H1 (cell line): ENCODE data around the gene MYO1G. TPM values are rescaled to one million over a fixed set of nuclear protein-coding genes. Genes with fewer than 3 reads are reported as not detected.

ENCODE experiments used
- CTCF ChIA-PET: fragments of 300-600 bp; sonication (Branson Sonifier 250); formaldehyde crosslinking; loops from one replicate; lab custom pipeline; 2021; ENCODE audit not compliant: partially characterized antibody; lab: Charles Lee
- POLR2A ChIA-PET: fragments of 300-600 bp; sonication (Branson Sonifier 250); formaldehyde crosslinking; loops from one replicate; lab custom pipeline; 2021; ENCODE audit warnings: inconsistent platforms; ENCODE audit not compliant: partially characterized antibody; lab: Charles Lee
- DNase-seq, 2 experiments: peaks; one replicate each; pipeline versions ENCODE4 v3.0.0 to v3.0.0-alpha.2; 2010 to 2022; ENCODE audit warnings: low spot score in 2 of 2, low read depth in 1 of 2, mixed read lengths in 1 of 2
- FAIRE-seq: peaks from 2 replicates; lab custom pipeline; 2011; peaks lifted over from hg19 to GRCh38; lab: Jason Lieb, UNC
- H2AFZ ChIP-seq: 2 replicates; pipeline ENCODE4 v1.8.1; 2012; ENCODE audit warnings: low read length, inconsistent platforms
- H2AK5ac ChIP-seq: 2 replicates; pipeline ENCODE4 v1.6.1; 2013; ENCODE audit warnings: low read depth, low read length
- H2BK120ac ChIP-seq: replicated peaks from 2 replicates; pipeline ENCODE3; 2013; ENCODE audit warnings: low read depth, low read length, inconsistent platforms
- H2BK12ac ChIP-seq: 2 replicates; pipeline ENCODE4 v1.6.1; 2013; ENCODE audit warnings: low read depth, low read length
- H2BK15ac ChIP-seq: 2 replicates; pipeline ENCODE4 v1.6.1; 2013; ENCODE audit warnings: low read length
- H2BK20ac ChIP-seq: 2 replicates; pipeline ENCODE4 v1.6.1; 2013; ENCODE audit warnings: low read length
- H2BK5ac ChIP-seq: 2 replicates; pipeline ENCODE4 v1.6.1; 2013; ENCODE audit warnings: low read depth, low read length
- H3K14ac ChIP-seq: 2 replicates; pipeline ENCODE4 v1.6.1; 2013; ENCODE audit warnings: inconsistent platforms; ENCODE audit not compliant: insufficient read length
- H3K18ac ChIP-seq: 2 replicates; pipeline ENCODE4 v1.6.1; 2013; ENCODE audit warnings: low read length; ENCODE audit errors: extremely low read depth
- H3K23ac ChIP-seq: 2 replicates; pipeline ENCODE4 v1.6.1; 2013; ENCODE audit warnings: inconsistent platforms; ENCODE audit not compliant: insufficient read length
- H3K23me2 ChIP-seq: 2 replicates; pipeline ENCODE4 v1.6.1; 2013; ENCODE audit warnings: low read depth, low read length
- H3K27ac ChIP-seq: 2 replicates; pipeline ENCODE4 v1.6.1; 2011; ENCODE audit warnings: low read depth, low read length, inconsistent platforms
- H3K27me3 ChIP-seq, 4 experiments: replicated peaks in 1 of 4; 1 replicate in 1 of 4; 2 replicates in 3 of 4; pipeline versions ENCODE4 v1.6.1 to v1.8.1; 2011 to 2013; ENCODE audit warnings: low read length in 3 of 4, mild to moderate bottlenecking in 3 of 4, inconsistent platforms in 2 of 4, mixed read lengths in 2 of 4, moderate library complexity in 1 of 4; ENCODE audit not compliant: control insufficient read depth in 3 of 4, insufficient read depth in 3 of 4; ENCODE audit errors: extremely low read depth in 1 of 4
- H3K36me3 ChIP-seq, 4 experiments: 2 replicates each; pipeline versions ENCODE4 v1.6.1 to v1.8.1; 2011 to 2013; ENCODE audit warnings: mild to moderate bottlenecking in 4 of 4, low read length in 3 of 4, moderate library complexity in 2 of 4, control low read depth in 1 of 4, inconsistent platforms in 1 of 4; ENCODE audit not compliant: insufficient read depth in 4 of 4, control insufficient read depth in 2 of 4
- H3K4ac ChIP-seq: replicated peaks from 2 replicates; pipeline ENCODE3; 2013; ENCODE audit warnings: low read length, low read depth, mixed read lengths, inconsistent platforms; ENCODE audit not compliant: insufficient read length
- H3K4me1 ChIP-seq, 4 experiments: replicated peaks in 1 of 4; 1 replicate in 1 of 4; 2 replicates in 3 of 4; pipeline versions ENCODE4 v1.6.1 to v1.8.1; 2011 to 2013; ENCODE audit warnings: low read length in 3 of 4, inconsistent platforms in 2 of 4, mixed read lengths in 1 of 4; ENCODE audit not compliant: insufficient read depth in 4 of 4, control insufficient read depth in 3 of 4
- H3K4me2 ChIP-seq, 2 experiments: 2 replicates each; pipeline versions ENCODE4 v1.6.1 to v1.8.1; 2011 to 2013; ENCODE audit warnings: low read depth in 2 of 2, low read length in 2 of 2, control low read depth in 1 of 2, inconsistent platforms in 1 of 2, mild to moderate bottlenecking in 1 of 2; ENCODE audit not compliant: insufficient read depth in 1 of 2
- H3K4me3 ChIP-seq, 4 experiments: fragments of 200-600, 300-600 bp in 1 of 4; sonication (generic), shearing (Covaris generic), sonication (Bioruptor Twin) in 1 of 4; 2 replicates each; pipeline versions ENCODE4 v1.5.1 to v1.8.1; 2011 to 2016; ENCODE audit warnings: low read length in 4 of 4, low read depth in 3 of 4, control low read depth in 2 of 4, inconsistent platforms in 2 of 4, mild to moderate bottlenecking in 2 of 4, mixed read lengths in 1 of 4, moderate library complexity in 1 of 4; ENCODE audit not compliant: insufficient read depth in 2 of 4; ENCODE audit errors: extremely low read depth in 1 of 4
- H3K56ac ChIP-seq: replicated peaks from 2 replicates; pipeline ENCODE3; 2013; ENCODE audit warnings: low read depth, mild to moderate bottlenecking, mixed read lengths, low read length, inconsistent platforms; ENCODE audit not compliant: insufficient read length
- H3K79me1 ChIP-seq: 2 replicates; pipeline ENCODE4 v1.6.1; 2013; ENCODE audit warnings: low read depth, low read length, control low read depth
- H3K79me2 ChIP-seq, 2 experiments: 2 replicates each; pipeline versions ENCODE4 v1.6.1 to v1.8.1; 2012 to 2013; ENCODE audit warnings: low read length in 2 of 2, mild to moderate bottlenecking in 2 of 2, inconsistent platforms in 1 of 2; ENCODE audit not compliant: insufficient read depth in 2 of 2, control insufficient read depth in 1 of 2
- H3K9ac ChIP-seq, 4 experiments: replicated peaks in 1 of 4; 1 replicate in 1 of 4; 2 replicates in 3 of 4; pipeline versions ENCODE4 v1.6.1 to v1.8.1; 2011 to 2013; ENCODE audit warnings: low read depth in 3 of 4, low read length in 3 of 4, control low read depth in 2 of 4, mild to moderate bottlenecking in 2 of 4, moderate library complexity in 2 of 4, inconsistent platforms in 1 of 4; ENCODE audit errors: extremely low read depth in 1 of 4
- H3K9me3 ChIP-seq, 2 experiments: 2 replicates each; pipeline versions ENCODE4 v1.6.1 to v1.8.1; 2012 to 2013; ENCODE audit warnings: mild to moderate bottlenecking in 2 of 2, moderate library complexity in 2 of 2, control low read depth in 1 of 2, inconsistent platforms in 1 of 2, low read depth in 1 of 2, low read length in 1 of 2, mixed read lengths in 1 of 2; ENCODE audit not compliant: insufficient read depth in 2 of 2
- H4K20me1 ChIP-seq, 2 experiments: replicated peaks in 1 of 2; 2 replicates each; pipeline versions ENCODE3 to v1.8.1; 2011 to 2013; ENCODE audit warnings: inconsistent platforms in 2 of 2, low read length in 2 of 2, mild to moderate bottlenecking in 1 of 2; ENCODE audit not compliant: insufficient read depth in 2 of 2, control insufficient read depth in 1 of 2
- H4K5ac ChIP-seq: 2 replicates; pipeline ENCODE4 v1.6.1; 2013; ENCODE audit warnings: low read length, low read depth, mixed read lengths, inconsistent platforms; ENCODE audit not compliant: insufficient read length
- H4K8ac ChIP-seq: 2 replicates; pipeline ENCODE4 v1.8.0; 2013; ENCODE audit warnings: mild to moderate bottlenecking, moderate library complexity, low read length, inconsistent platforms; ENCODE audit not compliant: insufficient read depth; ENCODE audit errors: extremely low read depth
- H4K91ac ChIP-seq: replicated peaks from 2 replicates; pipeline ENCODE3; 2013; ENCODE audit warnings: low read length, mixed read lengths, inconsistent platforms; ENCODE audit not compliant: insufficient read length
- ASH2L ChIP-seq: fragments of 200-600, 300-600 bp; sonication (generic); IDR thresholded peaks from one replicate; pipeline ENCODE4 v1.7.1; 2017; ENCODE audit warnings: low read length
- CHD1 ChIP-seq: IDR thresholded peaks from 2 replicates; pipeline ENCODE4 v1.6.1; 2012; ENCODE audit warnings: low read depth, low read length, improper control_type of control experiment
- CTBP2 ChIP-seq: IDR thresholded peaks from 2 replicates; pipeline ENCODE4 v1.7.0; 2011; ENCODE audit warnings: borderline replicate concordance, mild to moderate bottlenecking, moderate library complexity, mixed read lengths, low read length; ENCODE audit not compliant: insufficient read depth, insufficient read length
- MAFK ChIP-seq: IDR thresholded peaks from 2 replicates; pipeline ENCODE4 v1.6.1; 2012; ENCODE audit warnings: low read depth, mild to moderate bottlenecking, improper control_type of control experiment, low read length
- NANOG ChIP-seq: IDR thresholded peaks from 2 replicates; pipeline ENCODE4 v1.6.1; 2011; ENCODE audit warnings: low read length, low read depth, mild to moderate bottlenecking, inconsistent platforms; ENCODE audit not compliant: insufficient read depth, poor library complexity, severe bottlenecking
- NRF1 ChIP-seq: IDR thresholded peaks from 2 replicates; pipeline ENCODE4 v1.6.1; 2011; ENCODE audit warnings: mild to moderate bottlenecking, low read depth, low read length, improper control_type of control experiment
- RBBP5 ChIP-seq: IDR thresholded peaks from 2 replicates; pipeline ENCODE4 v1.7.1; 2012; ENCODE audit warnings: low read depth, mild to moderate bottlenecking, inconsistent platforms, low read length, moderate library complexity, borderline replicate concordance
- SAP30 ChIP-seq: fragments of 300-600 bp; sonication (generic); IDR thresholded peaks from 2 replicates; pipeline ENCODE4 v1.7.1; 2012; ENCODE audit warnings: low read length, moderate library complexity, mild to moderate bottlenecking, inconsistent platforms; ENCODE audit not compliant: insufficient read depth, insufficient replicate concordance
- SP4 ChIP-seq: IDR thresholded peaks from 2 replicates; pipeline ENCODE4 v1.6.1; 2012; ENCODE audit warnings: low read length, inconsistent platforms
- TAF1 ChIP-seq: IDR thresholded peaks from 2 replicates; pipeline ENCODE4 v1.6.1; 2011; ENCODE audit warnings: mild to moderate bottlenecking, low read depth, low read length
- ZNF274 ChIP-seq: IDR thresholded peaks from 2 replicates; pipeline ENCODE4 v1.7.0; 2012; ENCODE audit warnings: low read length, borderline replicate concordance; ENCODE audit errors: extremely low read depth
- WGBS, 2 experiments: shearing (Covaris generic) in 1 of 2; methylation state at CpG; one replicate each; pipeline versions ENCODE4 v1.1.6 to v1.1.7; 2013 to 2015; ENCODE audit warnings: low lambda C conversion rate in 2 of 2, mixed read lengths in 2 of 2, inconsistent platforms in 1 of 2, low coverage in 1 of 2, missing lambda C conversion rate in 1 of 2; ENCODE audit not compliant: insufficient replicate concordance in 2 of 2, insufficient coverage in 1 of 2, insufficient read length in 1 of 2; ENCODE audit errors: extremely low coverage in 1 of 2, missing lambda C conversion rate in 1 of 2; 5-methylcytosine and 5-hydroxymethylcytosine counted together
- polyA plus RNA-seq, 7 experiments: library from polyadenylated mRNA; depleted of rRNA in 3 of 7; stranded (reverse) in 5 of 7; unstranded in 2 of 7; fragments of >200 nt in 5 of 7; fragments of 200-250 nt in 2 of 7; gene quantifications; 1 replicate in 5 of 7; 2 replicates in 1 of 7; 4 replicates in 1 of 7; pipeline versions ENCODE4 v1.2.1 to v1.2.3, GENCODE V29; 2011 to 2013; ENCODE audit warnings: missing spikeins in 2 of 7, mixed read lengths in 2 of 7
- total RNA-seq: library from RNA; stranded (reverse); fragmentation: NEBNext Ultra II Directional; extraction: Animal tissue kit (Norgen Biotek cat#: 25700); gene quantifications from 2 replicates; pipeline ENCODE4 v1.2.1, GENCODE V29; 2021
- TF ChIP-seq, protein P1 (sequence below): IDR thresholded peaks from 2 replicates; pipeline ENCODE4 v1.6.1; 2012; ENCODE audit warnings: inconsistent platforms
- TF ChIP-seq, protein P2 (sequence below): IDR thresholded peaks from 2 replicates; pipeline ENCODE4 v1.6.1; 2011; ENCODE audit warnings: low read depth, mild to moderate bottlenecking, low read length; ENCODE audit not compliant: insufficient read depth

Gene MYO1G
- total and polyA plus RNA-seq, 2 of the 8 experiments (the other 6 are each of a cell fraction or from before 2014, with no cell fraction given) = 0.08 to 0.19 TPM

DNA sequence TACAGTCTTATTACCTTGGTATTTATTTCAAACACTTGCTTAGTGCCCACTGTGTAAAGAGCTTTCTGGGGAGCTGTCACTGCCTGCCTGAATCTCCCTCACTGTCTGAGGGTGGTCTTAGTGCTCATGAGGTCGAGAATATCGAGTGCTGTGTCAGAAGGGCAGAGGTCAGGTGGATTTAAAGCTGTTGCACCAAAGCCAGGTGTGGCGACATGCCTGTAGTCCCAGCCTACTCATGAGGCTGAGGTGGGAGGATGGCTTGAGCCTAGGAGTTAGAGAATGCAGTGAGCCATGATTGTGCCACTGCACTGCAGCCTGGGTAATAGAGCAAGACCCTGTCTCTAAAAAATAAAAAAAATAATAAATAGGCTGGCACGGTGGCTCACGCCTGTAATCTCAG, 42.1 kb upstream of the MYO1G start:
- Histone ChIP-seq H3K4me3 (no peak overlapping the region), H3K27me3 (no peaks in the 10 kb centered on the region), H3K23me2 (no peaks in the 10 kb centered on the region), H3K79me1 (peaks cover 3% of the 10 kb centered on the region), H3K4me1 (no peaks in the 10 kb centered on the region), H4K20me1 (peaks cover 3% of the 10 kb centered on the region in 2 experiments), H3K18ac (no peak overlapping the region), H3K79me2 (peaks cover 0 to 16% of the 10 kb centered on the region in 2 experiments; a peak in 2 of 4 replicates), H2AFZ (no peak overlapping the region), H3K9me3 (peaks cover 0 to 7% of the 10 kb centered on the region in 2 experiments; a peak in 1 of 4 replicates), H4K8ac (no peak overlapping the region), H3K27ac (no peak overlapping the region), H4K91ac (no peak overlapping the region), H3K36me3 (no peaks in the 10 kb centered on the region; a peak in 2 of 8 replicates), H2BK5ac (no peak overlapping the region), H3K9ac (no peak overlapping the region), H3K14ac (no peak overlapping the region), H4K5ac (no peak overlapping the region), H2BK12ac (no peak overlapping the region), H2BK15ac (no peak overlapping the region), H2AK5ac (no peak overlapping the region), H3K56ac (no peak overlapping the region), H3K4ac (no peak overlapping the region), H2BK120ac (no peak overlapping the region), H3K4me2 (no peak overlapping the region), H2BK20ac (no peak overlapping the region), H3K23ac (no peak overlapping the region)
- 93% methylated on average over 5 of the region's 5 CpGs; no CpG with 5 or more reads in 1 of the 2 experiments for WGBS, 2 experiments
- no peak for DNase-seq
- FAIRE-seq = no peak
- CTCF ChIA-PET = interaction anchor here (0.9 to 2.2 kb wide), 4 partner anchors 11 to 115 kb away, joined by 3 to 10 read pairs (median 4); no protein-coding TSS in a partner anchor
- POLR2A ChIA-PET = interaction anchor here (0.6 to 1.6 kb wide), 3 partner anchors 35 to 139 kb away, joined by 3 to 4 read pairs (median 4); no protein-coding TSS in a partner anchor
- no peak for TF ChIP-seq CTBP2
- TF ChIP-seq NRF1 = no peak
- TF ChIP-seq NANOG = no peak
- no peak for TF ChIP-seq SAP30
- no peak for TF ChIP-seq CHD1
- no peak for TF ChIP-seq SP4
- TF ChIP-seq, protein P1, sequence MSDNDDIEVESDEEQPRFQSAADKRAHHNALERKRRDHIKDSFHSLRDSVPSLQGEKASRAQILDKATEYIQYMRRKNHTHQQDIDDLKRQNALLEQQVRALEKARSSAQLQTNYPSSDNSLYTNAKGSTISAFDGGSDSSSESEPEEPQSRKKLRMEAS = no peak
- no peak for TF ChIP-seq TAF1
- TF ChIP-seq MAFK = no peak
- no peak for TF ChIP-seq RBBP5
- no peak for TF ChIP-seq ZNF274
- no peak for TF ChIP-seq ASH2L
- TF ChIP-seq, protein P2, sequence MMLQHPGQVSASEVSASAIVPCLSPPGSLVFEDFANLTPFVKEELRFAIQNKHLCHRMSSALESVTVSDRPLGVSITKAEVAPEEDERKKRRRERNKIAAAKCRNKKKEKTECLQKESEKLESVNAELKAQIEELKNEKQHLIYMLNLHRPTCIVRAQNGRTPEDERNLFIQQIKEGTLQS = no peak
